Suprapubic skin (tissue), 4 donors: Measurements from ENCODE around the gene TSNAX. TPM values are rescaled to one million over a fixed set of nuclear protein-coding genes. Genes with fewer than 3 reads are reported as not detected.
A peak's percentile ranks its signal among the peaks of the same experiment; 100 is the strongest.

Source experiments
- DNase-seq, 2 donors: peaks; one replicate each; pipeline ENCODE4 v3.0.0-alpha.2; 2019; ENCODE audit warnings: low spot score in 2 of 2
- H3K27ac ChIP-seq: fragments of 200-600 bp; sonication (generic); one replicate; pipeline ENCODE4 v1.5.1; 2019
- H3K27me3 ChIP-seq: fragments of 200-600 bp; sonication (generic); one replicate; pipeline ENCODE4 v1.5.1; 2019
- H3K36me3 ChIP-seq: fragments of 200-600 bp; sonication (generic); one replicate; pipeline ENCODE4 v1.5.1; 2019
- H3K4me1 ChIP-seq: fragments of 200-600 bp; sonication (generic); one replicate; pipeline ENCODE4 v1.5.1; 2019
- H3K4me3 ChIP-seq: fragments of 200-600 bp; sonication (generic); one replicate; pipeline ENCODE4 v1.5.1; 2019; ENCODE audit warnings: mild to moderate bottlenecking
- H3K9me3 ChIP-seq: fragments of 200-600 bp; sonication (generic); one replicate; pipeline ENCODE4 v1.5.1; 2019
- EP300 ChIP-seq: sonication (generic); formaldehyde crosslinking; IDR thresholded peaks from one replicate; pipeline ENCODE4 v1.6.1; 2017; ENCODE audit warnings: antibody characterized with exemption
- POLR2A ChIP-seq, 2 donors: fragments of 450-650 bp; IDR thresholded peaks; one replicate each; pipeline ENCODE4 v1.6.1; 2017; ENCODE audit warnings: antibody characterized with exemption in 2 of 2, mild to moderate bottlenecking in 2 of 2, moderate library complexity in 2 of 2
- POLR2AphosphoS5 ChIP-seq, 3 donors: sonication (generic); formaldehyde crosslinking; IDR thresholded peaks; one replicate each; pipeline ENCODE4 v1.6.1; 2017; ENCODE audit warnings: antibody characterized with exemption in 3 of 3
- WGBS: methylation state at CpG from one replicate; pipeline ENCODE4 v1.1.5; 2018; 5-methylcytosine and 5-hydroxymethylcytosine counted together
- total RNA-seq, 4 donors: library from RNA; depleted of rRNA; stranded (reverse); fragments of >200 nt; gene quantifications; one replicate each; pipeline ENCODE4 v1.1.0, GENCODE V29; 2016
- TF ChIP-seq, protein P1 (sequence below), 2 donors: fragments of 200-600 bp in 1 of 2; fragments of 450-650 bp in 1 of 2; sonication (generic) in 1 of 2; IDR thresholded peaks; one replicate each; pipeline ENCODE4 v1.5.1; 2016 to 2019; ENCODE audit warnings: antibody characterized with exemption in 2 of 2, mild to moderate bottlenecking in 1 of 2, moderate library complexity in 1 of 2

Gene TSNAX
- total RNA-seq, 4 donors from 2014 or later, result 18.8 to 36.4 (median 25.4) TPM

DNA sequence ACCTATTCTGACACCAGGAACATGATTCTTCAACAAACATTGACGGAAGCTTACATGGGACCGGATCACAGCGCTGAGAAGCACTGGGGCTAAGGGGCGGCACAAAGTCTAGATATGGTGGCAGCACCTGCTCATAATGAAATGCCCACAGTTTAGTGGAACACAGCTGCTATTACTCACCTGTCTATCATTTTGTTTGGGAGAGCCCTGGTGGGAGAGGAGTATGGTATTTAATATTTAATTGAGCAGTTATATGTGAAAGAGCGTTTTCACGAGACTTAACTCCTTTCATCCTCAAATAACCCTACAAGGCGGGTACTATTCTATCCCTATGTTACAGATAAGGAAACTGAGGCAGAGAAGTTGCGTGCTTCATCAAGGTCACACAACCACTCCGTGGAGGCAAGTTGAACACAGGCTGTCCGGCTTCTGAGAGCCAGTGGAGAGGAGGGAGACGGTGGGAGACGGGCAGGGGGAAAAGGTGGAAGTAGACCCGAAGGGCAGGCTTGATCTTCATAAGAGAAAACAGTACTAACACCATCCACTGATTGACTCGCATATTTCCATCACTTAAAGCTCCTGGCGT, 790 bp upstream of the TSNAX start:
- DNase-seq, result no peak
- WGBS, result 55% methylated on average over 15 of the region's 15 CpGs
- H3K27me3 ChIP-seq, result no peaks in the 10 kb centered on the region
- H3K4me1 ChIP-seq, result peaks cover 37% of the 10 kb centered on the region
- peak overlapping the region; percentile 96 for H3K27ac ChIP-seq
- no peaks in the 10 kb centered on the region for H3K36me3 ChIP-seq
- peak overlapping the region; percentile 90 for H3K4me3 ChIP-seq
- TF ChIP-seq EP300 (no peak), POLR2A (IDR thresholded peaks at IDR 0.05) (no peak), POLR2AphosphoS5 (IDR thresholded peaks at IDR 0.05) (no peak)
- TF ChIP-seq, protein P1, sequence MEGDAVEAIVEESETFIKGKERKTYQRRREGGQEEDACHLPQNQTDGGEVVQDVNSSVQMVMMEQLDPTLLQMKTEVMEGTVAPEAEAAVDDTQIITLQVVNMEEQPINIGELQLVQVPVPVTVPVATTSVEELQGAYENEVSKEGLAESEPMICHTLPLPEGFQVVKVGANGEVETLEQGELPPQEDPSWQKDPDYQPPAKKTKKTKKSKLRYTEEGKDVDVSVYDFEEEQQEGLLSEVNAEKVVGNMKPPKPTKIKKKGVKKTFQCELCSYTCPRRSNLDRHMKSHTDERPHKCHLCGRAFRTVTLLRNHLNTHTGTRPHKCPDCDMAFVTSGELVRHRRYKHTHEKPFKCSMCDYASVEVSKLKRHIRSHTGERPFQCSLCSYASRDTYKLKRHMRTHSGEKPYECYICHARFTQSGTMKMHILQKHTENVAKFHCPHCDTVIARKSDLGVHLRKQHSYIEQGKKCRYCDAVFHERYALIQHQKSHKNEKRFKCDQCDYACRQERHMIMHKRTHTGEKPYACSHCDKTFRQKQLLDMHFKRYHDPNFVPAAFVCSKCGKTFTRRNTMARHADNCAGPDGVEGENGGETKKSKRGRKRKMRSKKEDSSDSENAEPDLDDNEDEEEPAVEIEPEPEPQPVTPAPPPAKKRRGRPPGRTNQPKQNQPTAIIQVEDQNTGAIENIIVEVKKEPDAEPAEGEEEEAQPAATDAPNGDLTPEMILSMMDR (IDR thresholded peaks at IDR 0.05), result no peak
- H3K9me3 ChIP-seq, result no peaks in the 10 kb centered on the region

DNA sequence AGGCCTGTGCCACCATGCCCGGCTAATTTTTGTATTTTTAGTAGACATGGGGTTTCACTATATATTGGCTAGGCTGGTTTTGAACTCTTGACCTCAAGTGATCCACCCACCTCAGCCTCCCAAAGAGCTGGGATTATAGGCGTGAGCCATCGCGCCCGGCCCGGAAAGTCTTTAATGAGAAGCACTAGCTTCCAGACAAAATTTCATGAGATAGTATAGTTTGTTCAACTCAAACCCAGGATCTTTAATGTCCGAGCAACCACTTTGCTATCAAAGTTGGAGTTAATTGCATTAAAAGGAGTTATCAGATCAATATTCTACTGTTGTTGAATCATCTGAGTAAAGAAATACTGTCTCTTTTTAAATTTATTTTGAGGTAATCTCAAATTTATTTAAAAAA, 4.8 kb downstream of the TSNAX start:
- Histone ChIP-seq H3K4me3 (no peak overlapping the region), H3K36me3 (peaks cover 6% of the 10 kb centered on the region), H3K4me1 (peaks cover 46% of the 10 kb centered on the region), H3K27me3 (no peaks in the 10 kb centered on the region), H3K27ac (no peak overlapping the region), H3K9me3 (no peaks in the 10 kb centered on the region)
- no peak for DNase-seq
- no peak for TF ChIP-seq POLR2AphosphoS5 (IDR thresholded peaks at IDR 0.05)
- no peak for TF ChIP-seq EP300
- TF ChIP-seq, protein P1 (IDR thresholded peaks at IDR 0.05), result no peak
- no peak for TF ChIP-seq POLR2A (IDR thresholded peaks at IDR 0.05)
- 93% methylated on average over 7 of the region's 7 CpGs for WGBS

DNA sequence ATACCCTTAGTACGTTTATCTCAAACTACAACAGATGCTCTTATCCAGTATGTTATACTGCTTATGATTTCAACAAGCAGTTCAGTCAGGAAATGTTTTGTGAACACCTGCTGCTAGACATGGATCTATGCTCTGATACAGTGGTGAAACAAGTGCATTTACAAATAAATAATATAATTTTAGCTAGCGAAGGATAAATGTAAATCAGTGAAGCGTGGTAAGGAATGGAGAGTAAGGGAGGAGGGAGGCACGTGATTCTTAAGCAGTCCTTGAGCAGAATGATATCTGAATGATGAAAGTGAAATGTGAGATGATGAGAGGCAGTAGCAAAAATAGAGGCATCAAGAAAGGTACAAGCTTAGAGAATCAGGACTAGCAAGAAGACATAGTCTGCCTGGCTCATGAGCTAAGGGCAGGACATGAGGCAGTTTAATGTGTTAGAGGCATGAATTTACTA, 6.3 kb downstream of the TSNAX start:
- no peak for DNase-seq
- 60% methylated on average over 4 of the region's 4 CpGs for WGBS
- H3K36me3 ChIP-seq, result peaks cover 10% of the 10 kb centered on the region
- H3K4me3 ChIP-seq, result no peak overlapping the region
- TF ChIP-seq, protein P1 (IDR thresholded peaks at IDR 0.05), result no peak
- TF ChIP-seq EP300, result no peak
- TF ChIP-seq POLR2A (IDR thresholded peaks at IDR 0.05), result no peak
- no peak for TF ChIP-seq POLR2AphosphoS5 (IDR thresholded peaks at IDR 0.05)
- no peaks in the 10 kb centered on the region for H3K9me3 ChIP-seq
- H3K27ac ChIP-seq, result no peak overlapping the region
- H3K4me1 ChIP-seq, result peaks cover 39% of the 10 kb centered on the region
- H3K27me3 ChIP-seq, result no peaks in the 10 kb centered on the region

DNA sequence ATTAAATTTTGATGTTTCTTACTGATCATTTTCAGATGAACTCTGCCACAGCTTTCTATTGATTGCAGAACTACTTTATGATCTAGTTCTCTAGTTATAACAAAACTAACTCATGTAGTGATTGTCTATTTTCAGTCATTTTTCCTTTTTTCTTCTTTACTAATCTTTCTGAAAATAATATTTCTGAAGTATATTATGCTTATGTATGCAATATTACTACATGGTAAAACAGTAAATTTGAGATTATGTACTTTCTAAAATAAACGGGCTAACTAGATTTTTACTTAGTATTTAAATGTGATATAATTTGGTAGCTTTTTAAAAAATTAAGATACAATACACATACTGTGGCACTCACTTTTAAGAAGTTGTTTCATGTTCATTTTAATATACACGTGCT, 7.6 kb downstream of the TSNAX start:
- Histone ChIP-seq H3K27me3 (no peaks in the 10 kb centered on the region), H3K27ac (no peak overlapping the region), H3K9me3 (no peaks in the 10 kb centered on the region), H3K4me3 (no peak overlapping the region), H3K4me1 (peaks cover 30% of the 10 kb centered on the region), H3K36me3 (peaks cover 10% of the 10 kb centered on the region)
- TF ChIP-seq, protein P1 (IDR thresholded peaks at IDR 0.05), result no peak
- TF ChIP-seq EP300 (no peak), POLR2A (IDR thresholded peaks at IDR 0.05) (no peak), POLR2AphosphoS5 (IDR thresholded peaks at IDR 0.05) (no peak)
- 78% methylated on average over 2 of the region's 2 CpGs for WGBS
- DNase-seq, result no peak

DNA sequence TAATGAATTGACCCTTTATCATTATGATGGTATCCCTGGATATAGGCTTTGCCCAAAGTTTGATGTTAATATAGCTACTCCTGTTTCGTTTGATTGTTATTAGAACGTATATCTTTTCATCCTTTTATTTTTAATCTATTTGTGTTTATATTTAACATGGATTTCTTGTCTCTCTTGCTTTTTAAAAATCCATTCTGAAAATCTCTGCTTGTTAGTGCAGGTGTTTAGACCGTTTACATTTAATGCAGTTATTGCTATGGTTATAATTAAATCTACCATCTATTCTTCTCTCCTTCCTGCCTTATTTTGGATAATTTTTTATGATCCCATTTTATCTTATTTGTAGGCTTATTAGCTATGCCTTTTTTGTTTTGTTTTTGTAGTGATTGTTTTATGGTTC, 12.4 kb downstream of the TSNAX start:
- no peak overlapping the region for H3K27ac ChIP-seq
- TF ChIP-seq POLR2A (IDR thresholded peaks at IDR 0.05) (no peak), EP300 (no peak), POLR2AphosphoS5 (IDR thresholded peaks at IDR 0.05) (no peak)
- TF ChIP-seq, protein P1 (IDR thresholded peaks at IDR 0.05), result no peak
- no peak overlapping the region for H3K4me3 ChIP-seq
- H3K36me3 ChIP-seq, result peaks cover 35% of the 10 kb centered on the region
- 95% methylated on average over 3 of the region's 3 CpGs for WGBS
- no peaks in the 10 kb centered on the region for H3K27me3 ChIP-seq
- no peak for DNase-seq
- peaks cover 3% of the 10 kb centered on the region for H3K4me1 ChIP-seq
- H3K9me3 ChIP-seq, result no peaks in the 10 kb centered on the region
